Measurements from ENCODE around the gene ESD. TPM values are rescaled to one million over a fixed set of nuclear protein-coding genes. Genes with fewer than 3 reads are reported as not detected.

ESD gene
- total and polyA plus RNA-seq, 2 of the 13 experiments (the other 11 are each of a cell fraction or from before 2014, with no cell fraction given) = 118 to 147 TPM

- TF ChIP-seq MTA1 (CRISPR knock-in tag; IDR thresholded peaks at IDR 0.05; ENCODE audit: borderline replicate concordance) = peak; percentile 87; the same call in 1 of the 2 replicates
- TF ChIP-seq NFYC (CRISPR knock-in tag; IDR thresholded peaks at IDR 0.05) = peak; percentile 66
- TF ChIP-seq ZBTB42 (CRISPR knock-in tag; IDR thresholded peaks at IDR 0.05) = no peak
- TF ChIP-seq CREB3 (CRISPR knock-in tag; IDR thresholded peaks at IDR 0.05) = no peak; the same call in 1 of the 2 replicates
- no peak for TF ChIP-seq JARID2 (CRISPR knock-in tag; IDR thresholded peaks at IDR 0.05; ENCODE audit: insufficient replicate concordance)
- no peak for TF ChIP-seq PAXIP1 (CRISPR knock-in tag; conservative IDR thresholded peaks at IDR 0.05)
- TF ChIP-seq ZMYM2 (CRISPR knock-in tag; IDR thresholded peaks at IDR 0.05) = no peak; the same call in 1 of the 2 replicates
- 0 out of 2 replicates have a peak, but pooled peaks have one; percentile 42 for TF ChIP-seq BATF2 (CRISPR knock-in tag; IDR thresholded peaks at IDR 0.05)
- TF ChIP-seq ZNF430 (CRISPR knock-in tag; IDR thresholded peaks at IDR 0.05) = peak; percentile 65; the same call in 1 of the 2 replicates
- peak; percentile 66; the same call in 1 of the 2 replicates for TF ChIP-seq PATZ1 (CRISPR knock-in tag; IDR thresholded peaks at IDR 0.05)
- TF ChIP-seq MZF1 (CRISPR knock-in tag; IDR thresholded peaks at IDR 0.05; ENCODE audit: borderline replicate concordance) = no peak
- TF ChIP-seq NFE2L1 (CRISPR knock-in tag; IDR thresholded peaks at IDR 0.05; ENCODE audit: borderline replicate concordance) = no peak; the same call in 1 of the 2 replicates
- TF ChIP-seq BCLAF1 (IDR thresholded peaks at IDR 0.05) = no peak
- TF ChIP-seq HHEX (CRISPR knock-in tag; IDR thresholded peaks at IDR 0.05) = no peak
- TF ChIP-seq ZNF20 (CRISPR knock-in tag; IDR thresholded peaks at IDR 0.05) = peak; percentile 30; the same call in 1 of the 2 replicates
- no peak for TF ChIP-seq ZNF746 (CRISPR knock-in tag; IDR thresholded peaks at IDR 0.05)
- peak; percentile 78 for TF ChIP-seq TMF1 (CRISPR knock-in tag; IDR thresholded peaks at IDR 0.05; ENCODE audit: low read depth)
- peak; percentile 82 for TF ChIP-seq NFATC3 (CRISPR knock-in tag; IDR thresholded peaks at IDR 0.05)
Observed at GRCh38 chr13:46796515-46797474, at the start of gene ESD (continued).
